Central memory CD4-positive, alpha-beta T cell (primary cell): ENCODE measurements around the gene MED23.

Source experiments
- DNase-seq: peaks from one replicate; pipeline ENCODE4 v3.0.0; 2022

MED23 gene

DNA sequence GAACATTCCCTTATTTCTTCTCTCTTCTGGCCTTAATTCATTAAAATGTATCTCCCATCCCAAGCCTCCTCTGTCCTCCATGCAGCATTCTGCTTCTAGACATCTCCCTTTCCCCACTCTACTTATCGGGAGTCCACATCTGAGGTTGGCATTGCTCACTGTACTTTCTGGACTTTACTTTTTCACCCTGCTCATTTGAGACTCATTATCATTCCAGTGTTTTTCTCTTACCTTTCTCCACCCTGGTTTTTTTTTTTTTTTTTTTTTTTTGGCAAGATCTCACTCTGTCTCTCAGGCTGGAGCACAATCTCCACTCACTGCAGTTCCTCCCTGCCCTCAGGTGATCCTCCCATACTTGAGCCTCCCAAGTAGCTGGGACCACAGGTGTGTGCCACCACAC is 13.5 kb upstream of the MED23 start:
- no peak for DNase-seq

DNA sequence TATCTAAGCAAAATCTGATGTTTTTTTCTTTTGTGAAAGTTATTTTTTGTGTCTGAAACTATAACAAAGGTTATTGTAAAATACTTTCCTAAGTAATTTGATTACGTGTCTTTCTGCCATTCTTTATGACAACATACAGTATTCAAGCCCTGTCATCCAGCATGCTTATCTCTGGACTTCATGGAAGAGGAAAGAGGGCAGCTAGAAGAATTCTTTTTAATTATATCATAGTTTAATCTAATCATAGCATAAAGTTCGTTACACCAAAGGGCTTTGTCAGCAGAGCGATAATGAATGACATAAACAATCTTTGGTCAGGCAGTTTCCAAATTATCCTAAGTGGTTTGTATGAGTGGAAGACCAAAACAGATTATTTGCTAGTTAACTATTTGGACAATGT is 12.5 kb upstream of the MED23 start:
- no peak for DNase-seq

DNA sequence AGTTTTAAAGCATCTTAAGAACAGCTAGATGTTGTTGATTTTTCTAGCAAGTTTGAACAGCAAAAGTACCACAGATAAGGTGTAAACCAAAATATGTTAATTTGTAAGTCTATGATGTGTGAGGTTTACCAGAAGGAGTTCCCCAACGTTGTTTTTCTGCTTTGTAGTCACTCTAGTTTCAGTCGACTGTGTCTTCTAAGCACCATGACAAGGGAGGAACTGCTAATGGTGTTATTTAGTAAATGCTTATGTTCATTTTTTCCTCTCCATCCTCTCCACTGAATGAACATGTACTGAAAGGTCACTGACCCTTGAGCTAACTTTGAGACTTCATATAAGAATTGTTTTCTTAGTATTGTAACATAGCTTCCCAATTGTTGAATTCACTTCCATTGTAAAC is 12.1 kb upstream of the MED23 start:
- no peak for DNase-seq

DNA sequence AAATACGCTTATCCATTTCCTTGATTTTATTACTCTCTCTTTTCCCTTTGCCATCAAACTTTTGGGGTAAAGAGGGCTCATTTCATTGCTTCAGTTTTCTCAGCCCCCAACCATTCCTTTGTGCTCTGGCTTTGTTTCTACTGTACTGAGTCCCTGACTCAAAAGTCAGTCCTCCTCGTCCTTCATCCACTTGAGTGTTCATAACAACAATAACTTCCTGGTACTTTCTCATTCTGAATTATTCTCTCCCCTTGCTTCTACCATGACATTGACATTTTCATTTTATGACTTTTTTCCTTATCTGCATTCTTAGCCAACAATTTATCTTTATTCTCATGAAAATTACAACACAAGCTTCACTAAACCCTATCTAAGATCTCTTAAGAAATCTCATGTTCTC is 10.0 kb upstream of the MED23 start:
- no peak for DNase-seq

DNA sequence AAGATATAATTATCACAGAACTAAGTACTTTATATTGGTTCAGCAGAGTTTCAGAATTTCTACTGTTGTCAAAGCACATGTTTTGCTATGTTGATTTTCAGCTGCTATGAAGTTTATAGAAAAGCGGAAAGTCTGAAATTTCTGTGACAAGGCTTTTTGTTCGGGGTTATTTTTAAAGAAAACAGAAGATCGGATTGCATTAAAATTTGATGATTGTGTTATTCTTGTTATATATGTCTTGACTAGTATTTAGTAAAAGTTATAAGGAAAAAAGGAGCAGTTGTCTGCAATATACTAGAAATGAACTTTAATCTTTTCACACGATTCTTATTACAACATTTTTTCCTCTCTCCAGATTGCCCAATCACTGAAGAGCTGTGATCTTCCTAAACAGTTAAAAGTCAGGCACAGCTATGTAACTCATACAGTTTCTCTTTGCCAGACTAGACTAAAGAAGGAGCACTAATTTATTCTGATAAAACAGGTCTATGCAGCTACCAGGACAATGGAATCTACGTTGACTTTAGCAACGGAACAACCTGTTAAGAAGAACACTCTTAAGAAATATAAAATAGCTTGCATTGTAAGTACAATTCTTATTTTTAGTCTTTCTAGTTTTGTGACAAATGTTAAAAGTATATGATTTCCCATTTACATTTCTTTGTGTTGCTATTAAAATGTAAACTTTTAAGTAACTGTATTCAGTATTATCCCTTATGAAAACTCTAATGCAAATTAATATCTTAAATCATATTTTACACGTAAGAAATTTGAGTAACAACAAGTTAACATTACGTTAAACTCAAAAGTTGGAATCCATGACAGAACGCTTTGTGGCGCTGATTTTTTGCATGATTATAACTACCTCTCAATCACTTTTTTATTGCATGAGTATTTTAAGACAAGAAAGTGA is 9.1 kb upstream of the MED23 start, which contains the start of gene ENPP3:
TSS of gene ENPP3 (plus strand) at position 423 of the 913 bp plus-strand sequence. CDS start at position 506, 83 bp downstream.
- no peak for DNase-seq

DNA sequence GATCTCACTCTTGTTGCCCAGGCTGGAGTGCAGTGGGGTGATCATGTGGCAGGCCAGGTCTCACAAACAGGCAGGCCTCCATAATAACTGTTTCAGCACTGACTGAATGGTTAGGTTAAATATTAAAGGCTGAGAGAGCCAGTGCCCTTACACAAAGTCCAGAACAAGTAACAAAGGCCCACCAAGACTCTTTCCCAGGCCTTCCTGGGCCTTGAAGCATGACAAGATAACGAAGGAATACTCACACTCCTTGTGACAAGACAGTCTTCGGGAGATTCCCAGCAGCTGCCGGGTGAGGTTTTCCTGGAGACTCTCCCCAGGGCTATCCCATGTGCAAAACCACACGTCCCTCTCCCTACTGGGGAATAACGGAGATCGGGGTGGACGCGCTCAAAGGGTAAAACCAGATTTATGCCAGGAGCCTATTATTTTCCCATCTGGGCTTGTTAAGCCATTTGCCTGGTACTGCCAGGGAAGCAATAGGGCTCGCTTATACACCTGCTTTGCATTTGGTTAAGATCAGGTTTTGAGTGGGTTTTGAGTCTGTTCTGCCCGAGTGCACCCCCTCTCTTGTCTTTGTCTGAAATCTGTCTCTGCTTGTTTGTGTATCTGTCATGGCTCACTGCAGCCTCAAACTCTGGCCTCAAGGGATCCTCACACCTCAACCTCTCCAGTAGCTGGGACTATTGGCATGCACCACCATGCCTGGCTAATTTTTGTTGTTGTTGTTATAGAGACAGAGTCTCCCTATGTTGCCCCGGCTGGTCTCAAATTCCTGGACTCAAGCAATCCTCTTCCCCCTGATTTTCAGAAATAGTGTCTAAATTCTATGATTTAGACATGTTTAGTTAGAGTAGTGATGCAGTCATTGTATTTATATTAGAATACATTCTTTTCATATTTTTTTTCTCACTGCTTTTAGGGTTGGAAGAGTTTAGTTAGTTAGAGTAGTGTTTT is 7.6 kb upstream of the MED23 start:
- DNase-seq: no peak

DNA sequence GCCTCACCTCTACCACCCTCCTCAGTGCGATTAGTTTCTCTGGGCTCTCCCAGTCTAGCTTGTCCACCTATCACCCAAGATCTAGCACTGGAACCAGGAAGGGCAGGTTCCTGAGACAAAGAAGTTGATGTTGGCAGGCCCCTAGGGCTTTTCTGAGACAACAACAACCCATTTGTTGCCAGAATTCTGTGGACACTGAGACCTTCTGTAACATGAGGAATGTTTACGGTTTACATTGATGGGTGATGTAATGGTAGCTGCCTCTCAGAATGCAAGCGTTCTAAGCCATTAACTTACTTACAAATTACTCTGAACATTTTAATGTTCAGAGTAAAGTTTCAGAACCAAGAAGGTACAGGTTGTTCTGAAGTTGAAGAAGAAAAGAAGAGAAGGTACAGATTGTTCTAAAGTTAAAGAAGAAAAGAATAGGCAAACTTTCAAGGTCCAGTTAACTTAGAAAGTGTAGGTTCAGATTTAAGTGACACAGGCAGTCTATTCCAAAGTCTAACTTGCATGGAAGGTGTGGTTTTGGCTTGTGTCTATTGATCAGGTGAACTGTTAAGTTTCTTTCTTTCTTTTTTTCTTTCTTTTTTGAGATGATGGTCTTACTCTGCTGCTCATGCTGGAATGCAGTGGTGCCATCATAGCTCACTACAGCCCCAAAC is 3.7 kb upstream of the MED23 start:
- no peak for DNase-seq

DNA sequence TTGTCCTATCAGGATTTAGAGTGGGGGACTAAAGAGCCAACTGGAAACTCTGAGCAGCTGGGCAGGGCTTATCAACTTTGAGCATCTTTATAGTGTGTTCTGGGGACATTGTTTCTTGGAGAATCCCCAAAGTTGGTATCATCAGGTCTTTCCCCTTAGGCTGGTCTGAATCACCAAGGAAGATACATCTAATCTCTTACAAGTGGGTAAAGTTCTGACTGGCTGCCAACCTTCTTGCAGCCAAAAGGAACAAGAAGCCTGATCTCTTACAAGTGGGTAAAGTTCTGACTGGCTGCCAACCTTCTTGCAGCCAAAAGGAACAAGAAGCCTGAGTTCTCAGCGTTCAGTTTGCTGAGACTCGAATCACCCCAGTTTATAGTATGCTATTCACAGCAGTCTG is 1.6 kb upstream of the MED23 start:
- no peak for DNase-seq

DNA sequence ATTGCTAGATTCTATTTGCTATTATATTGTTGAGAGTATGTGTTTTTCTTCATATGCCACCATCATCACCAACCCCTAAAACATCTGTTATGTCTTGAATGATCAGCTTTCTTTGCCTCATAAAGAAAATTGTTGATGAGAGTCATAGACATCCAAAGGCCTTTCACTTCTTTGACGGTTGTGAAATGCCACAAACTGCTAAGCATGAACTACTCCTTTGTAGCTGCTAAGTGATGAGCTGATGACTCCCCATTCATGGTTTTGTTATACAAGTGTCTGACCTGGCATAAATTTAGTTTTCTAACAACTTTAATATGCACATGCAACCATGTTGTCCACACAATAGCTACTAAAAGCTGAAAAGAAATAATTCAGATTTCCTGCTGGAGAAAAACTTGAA is 684 bp upstream of the MED23 start:
- no peak for DNase-seq

DNA sequence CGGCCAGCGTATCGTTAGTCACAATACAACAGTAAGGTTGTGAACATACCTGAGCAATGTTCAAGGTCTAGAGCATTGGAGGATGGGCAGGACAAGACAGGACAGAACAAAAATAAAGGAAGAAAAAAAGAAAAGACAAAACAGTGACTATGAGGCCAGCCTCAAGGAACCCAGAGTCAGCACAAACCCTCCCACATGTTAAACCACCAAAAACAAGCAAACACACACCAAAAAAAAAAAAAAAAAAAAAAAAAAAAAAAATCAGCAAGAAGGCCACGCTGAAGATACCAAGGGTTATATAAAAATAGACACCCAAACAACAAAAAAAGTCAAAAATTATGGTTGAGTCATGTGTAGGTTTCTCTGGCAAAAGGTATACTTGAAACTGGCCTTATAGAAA is 12.8 kb downstream of the MED23 start:
- DNase-seq: no peak

DNA sequence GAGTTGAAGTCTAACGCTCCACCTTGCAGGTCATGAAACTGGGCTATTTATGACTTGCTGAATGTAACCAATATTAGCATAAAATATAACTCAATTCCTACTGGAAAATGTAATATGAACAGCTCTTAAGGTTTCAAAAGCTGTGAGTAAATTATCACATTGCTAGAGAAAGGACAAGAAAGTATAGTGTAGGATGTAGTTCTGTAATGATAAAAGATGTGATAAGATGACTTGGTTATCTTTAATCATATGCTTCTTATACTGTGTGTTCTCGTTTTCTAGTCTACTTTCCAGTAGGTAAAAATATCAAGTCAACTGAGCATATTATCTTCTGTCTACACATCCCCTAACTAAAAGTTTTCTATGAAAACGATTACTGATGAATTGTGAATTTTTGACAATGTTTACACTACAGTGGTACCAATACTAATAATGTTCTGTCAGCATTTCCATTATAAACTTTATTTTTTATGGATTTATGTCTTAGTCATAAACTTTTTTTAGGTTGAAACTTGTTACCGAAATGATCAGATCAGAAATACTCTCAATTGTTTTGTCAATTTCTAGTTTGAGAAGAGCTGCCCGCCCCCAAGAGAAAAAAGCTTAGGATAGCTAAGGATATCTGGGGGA is 14.6 kb downstream of the MED23 start:
- DNase-seq: no peak

DNA sequence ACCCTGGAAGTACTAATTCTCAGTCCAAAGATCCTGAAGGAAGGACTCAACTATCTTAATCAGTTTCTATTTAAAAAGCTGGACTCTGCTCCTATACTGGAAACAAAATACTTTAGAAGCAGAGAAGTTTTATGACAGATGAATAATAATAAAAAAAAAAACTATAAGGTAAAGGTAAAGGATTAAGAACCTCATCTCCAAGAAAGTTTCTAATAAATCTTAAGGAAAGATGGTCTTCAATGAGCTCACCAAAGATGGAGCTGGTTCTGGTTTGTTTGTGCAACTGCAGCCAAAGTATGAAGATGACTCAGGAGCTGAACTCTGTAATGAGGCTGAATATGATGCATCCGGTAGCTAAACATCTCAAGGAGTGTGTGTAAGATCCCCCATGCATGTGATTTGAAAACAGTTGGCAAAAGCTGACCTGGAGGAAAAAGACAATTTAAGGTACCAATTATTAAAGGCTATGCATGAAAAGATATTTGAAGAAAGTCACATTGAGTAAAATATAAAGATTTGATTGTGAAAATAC is 25.2 kb downstream of the MED23 start:
- DNase-seq: no peak

DNA sequence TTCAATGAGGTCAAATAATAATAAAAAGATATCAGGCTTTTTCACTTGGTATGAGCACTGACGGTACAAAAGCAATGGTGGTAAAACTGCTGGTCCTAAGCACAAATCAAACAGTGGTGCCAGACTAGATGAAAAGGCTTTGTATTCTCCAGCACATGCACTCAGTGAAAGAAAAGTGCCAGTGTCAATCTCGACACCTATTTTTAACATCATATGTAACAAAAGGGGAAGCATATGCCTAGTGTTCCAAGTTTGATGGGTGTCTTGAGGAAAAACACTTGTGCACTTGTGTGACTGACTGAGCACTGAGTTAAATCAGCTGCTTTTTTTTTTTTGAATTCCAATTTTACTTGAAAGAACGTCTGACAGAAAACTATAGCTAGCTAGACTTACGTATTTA is 27.3 kb downstream of the MED23 start:
- DNase-seq: no peak

DNA sequence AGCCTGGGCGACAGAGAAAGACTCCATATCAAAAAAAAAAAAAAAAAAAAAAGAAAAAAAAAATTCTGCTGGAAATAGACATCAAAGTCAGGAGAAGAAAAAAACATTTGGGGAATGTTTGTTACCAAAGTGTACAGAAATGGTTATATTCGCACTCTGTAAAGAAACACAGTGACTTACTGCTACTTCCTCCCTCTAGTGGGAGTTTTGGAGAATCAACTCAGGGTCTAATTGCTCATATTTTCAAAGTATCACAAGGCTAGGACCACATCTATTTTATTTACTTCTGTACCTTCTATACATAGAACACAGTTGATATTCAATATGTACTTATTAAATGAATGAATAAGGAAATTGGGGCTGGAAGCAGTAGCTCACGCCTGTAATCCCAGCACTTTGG is 30.6 kb downstream of the MED23 start:
- no peak for DNase-seq

DNA sequence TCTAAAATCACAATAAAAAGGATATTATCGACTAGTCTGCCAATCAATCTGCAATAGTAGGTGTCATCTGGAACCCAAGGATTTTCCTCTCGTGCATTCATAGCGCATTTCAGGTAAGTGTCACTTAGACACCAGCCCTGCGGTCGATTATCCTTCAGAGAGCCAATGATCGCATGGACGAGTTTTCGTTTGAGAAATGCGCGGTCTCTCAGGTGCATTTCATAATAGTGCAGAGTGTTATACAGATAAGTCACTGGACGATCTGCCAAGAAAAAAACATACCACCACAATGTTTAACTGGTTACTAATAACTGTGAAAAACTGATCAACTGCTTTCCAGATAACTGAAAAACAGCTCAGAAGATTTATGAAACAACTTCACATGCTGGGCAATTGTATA is 34.0 kb downstream of the MED23 start:
- no peak for DNase-seq

DNA sequence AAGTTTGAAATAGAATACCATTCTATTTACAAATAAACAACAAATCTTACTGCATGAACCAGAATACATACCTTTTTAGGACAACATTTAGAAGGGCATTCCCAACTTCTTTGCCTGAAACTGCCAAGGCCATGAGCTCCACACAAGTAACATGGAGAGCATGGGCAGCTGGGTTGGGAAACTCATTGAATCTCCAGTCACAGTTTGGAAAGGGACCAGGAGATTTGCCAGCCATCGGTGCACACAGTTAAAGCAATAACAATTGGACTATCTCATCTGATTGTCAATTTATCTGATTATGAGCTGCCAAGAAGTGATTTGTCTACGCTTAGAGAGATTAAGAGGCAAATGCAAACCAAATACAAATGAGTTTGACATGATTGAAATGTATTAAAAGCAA is 35.1 kb downstream of the MED23 start:
- no peak for DNase-seq

DNA sequence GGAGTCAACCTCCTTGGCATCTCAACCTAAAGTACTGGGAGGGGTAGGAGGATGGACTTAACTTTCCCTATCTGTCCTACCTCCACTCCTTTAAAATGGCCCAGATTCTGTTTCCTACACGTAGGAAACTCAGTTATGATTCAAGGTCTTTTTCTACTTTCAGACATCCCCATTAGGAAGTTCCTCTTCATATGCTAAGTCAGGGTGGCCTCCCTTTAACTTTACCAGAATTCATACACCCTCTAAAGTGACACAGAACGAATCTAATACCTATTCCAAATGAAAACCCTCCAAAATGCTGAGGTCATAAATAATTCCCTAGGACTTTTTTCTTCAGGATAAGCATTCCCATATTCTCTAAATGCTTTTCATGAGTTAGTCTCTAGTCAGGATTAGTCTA is 39.4 kb downstream of the MED23 start:
- no peak for DNase-seq

DNA sequence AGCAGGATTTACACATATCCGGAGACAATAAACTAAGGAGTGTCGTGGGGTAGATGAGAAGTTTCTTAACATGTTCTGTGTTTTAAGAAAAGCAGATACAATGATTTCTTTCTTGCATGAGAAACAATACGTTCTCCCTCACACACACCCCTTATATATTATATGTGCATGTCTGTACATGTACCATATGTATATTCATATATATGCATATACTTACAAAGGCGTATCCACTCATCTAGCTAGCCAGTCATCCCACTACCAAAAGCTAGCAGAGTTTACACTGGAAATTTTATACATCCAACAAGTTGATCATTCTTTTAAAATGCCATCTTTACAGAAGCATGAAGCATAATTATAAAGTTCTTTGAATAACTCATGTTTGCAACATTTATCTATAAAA is 40.1 kb downstream of the MED23 start:
- no peak for DNase-seq

DNA sequence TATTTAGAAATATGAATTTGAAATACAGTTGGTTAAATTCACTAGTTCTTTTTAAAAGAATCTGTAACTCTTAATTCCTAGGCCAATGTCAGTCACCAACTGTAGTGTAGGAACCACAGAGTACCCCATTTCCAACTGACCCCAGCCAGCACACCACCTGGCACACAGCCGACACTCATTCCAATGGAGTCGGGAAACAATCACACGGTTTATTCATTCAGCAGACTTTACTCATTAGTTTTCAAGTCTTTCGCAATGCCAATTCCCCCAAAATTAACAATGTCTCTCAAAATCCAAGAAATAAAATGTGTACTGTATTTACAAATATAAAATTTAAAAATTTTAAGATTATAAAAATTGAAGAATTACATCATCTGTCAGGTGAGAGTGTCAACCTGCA is 41.5 kb downstream of the MED23 start:
- DNase-seq: no peak

DNA sequence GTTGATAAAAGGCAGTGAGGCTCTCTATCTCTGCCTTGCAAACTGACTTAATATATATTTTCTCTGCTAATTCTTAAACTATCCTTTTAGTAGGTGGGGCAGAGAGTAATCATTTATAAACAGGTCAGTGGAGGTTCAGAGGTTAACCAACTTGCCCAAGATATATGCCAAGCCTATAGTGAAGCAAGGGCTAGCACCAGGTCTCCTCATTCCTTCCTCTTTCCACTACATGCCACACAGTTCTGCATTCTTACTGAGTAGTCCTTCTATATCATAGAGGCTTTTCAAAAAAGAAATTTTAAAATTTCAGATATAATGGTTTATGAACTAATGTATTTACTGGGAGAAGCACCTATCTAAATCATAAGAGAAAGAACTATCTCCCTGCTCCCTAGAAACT is 46.5 kb downstream of the MED23 start:
- DNase-seq: no peak

DNA sequence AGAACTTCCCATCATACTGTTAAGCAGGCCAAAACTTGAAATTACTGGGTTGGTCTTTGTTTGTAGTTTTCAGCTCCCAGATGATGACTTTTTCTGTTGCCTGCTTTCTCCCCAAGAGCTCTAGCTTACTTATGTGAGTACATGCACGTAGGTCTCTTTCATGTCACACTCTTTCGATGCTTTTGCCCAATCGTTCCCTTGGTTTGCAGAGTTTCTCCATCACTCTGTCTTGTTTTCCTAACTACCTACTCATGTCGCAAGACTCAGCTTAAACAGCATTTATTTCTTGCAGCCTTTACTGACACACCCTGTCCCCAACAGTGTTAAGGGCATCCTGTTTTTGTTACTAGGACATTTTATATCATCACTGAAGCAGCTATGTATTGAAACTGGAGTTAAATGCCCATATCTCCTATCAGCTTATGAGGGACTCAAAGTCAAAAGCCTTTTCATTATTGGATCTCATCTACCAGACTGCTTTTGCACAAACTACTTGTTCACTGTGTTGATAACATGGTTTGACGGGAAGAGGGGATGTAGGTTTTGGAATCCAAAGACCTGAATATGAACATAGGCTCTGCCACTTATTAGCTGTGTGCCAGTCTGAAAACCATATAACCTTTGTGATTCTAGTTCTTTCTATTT is 52.1 kb downstream of the MED23 start:
- no peak for DNase-seq

DNA sequence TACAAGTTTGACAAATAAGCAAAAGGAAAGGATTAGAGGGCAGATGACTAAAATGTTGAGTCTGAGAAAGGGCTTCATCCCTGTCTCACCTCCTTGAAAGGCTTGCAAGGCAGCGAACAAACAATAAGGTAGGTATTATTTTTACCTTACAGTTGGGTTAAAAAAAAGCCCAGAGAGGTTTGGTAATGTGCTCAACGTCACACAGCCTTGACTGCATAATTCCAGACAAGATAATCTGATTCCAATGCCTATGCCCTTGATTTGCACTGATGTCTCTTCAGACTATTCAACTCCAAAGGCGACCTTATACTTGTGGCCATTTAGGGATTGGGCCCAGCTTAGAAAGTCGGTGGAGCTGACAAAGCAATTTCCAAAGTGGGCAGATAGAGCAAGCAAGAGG is 53.4 kb downstream of the MED23 start:
- no peak for DNase-seq
